HepG2 (cell line): ENCODE measurements around the gene GUCA1A. TPM values are rescaled to one million over a fixed set of nuclear protein-coding genes. Genes with fewer than 3 reads are reported as not detected.
A peak's percentile ranks its signal among the peaks of the same experiment; 100 is the strongest.

Source experiments
- ATAC-seq: fragments of 200-7000 bp; cut with Tn5 transposase; 3 replicates; pipeline ENCODE4 v1.9.1; 2020; ENCODE audit warnings: mild to moderate bottlenecking, moderate library complexity
- BruUV-seq: library from RNA; stranded (reverse); fragments of 400-500 nt; replicated peaks from 2 replicates; lab custom pipeline; 2021; lab: Mats Ljungman, UMichigan
- CTCF ChIA-PET: fragments of 300-600 bp; formaldehyde crosslinking; extraction: SDS; loops from one replicate; lab custom pipeline; 2021; ENCODE audit warnings: low total read pairs, inconsistent platforms, low intra/inter-chr PET ratio; lab: Yijun Ruan, JAX
- POLR2A ChIA-PET: fragments of 350-600 bp; sonication (Branson Sonifier 250); formaldehyde crosslinking; loops from one replicate; lab custom pipeline; 2020; ENCODE audit warnings: antibody characterized with exemption, inconsistent platforms; lab: Yijun Ruan, JAX
- DNase-seq: peaks from one replicate; pipeline ENCODE4 v3.0.0-alpha.2; 2015; ENCODE audit warnings: low spot score
- FAIRE-seq: peaks from 3 replicates; lab custom pipeline; 2011; peaks lifted over from hg19 to GRCh38; lab: Jason Lieb, UNC
- H2AFZ ChIP-seq: one replicate; pipeline ENCODE4 v1.6.1; 2011; ENCODE audit warnings: low read length, inconsistent platforms
- H3K27ac ChIP-seq: fragments of 300-600 bp; 3 replicates; pipeline ENCODE4 v1.8.0; 2011; ENCODE audit warnings: mixed run types, mild to moderate bottlenecking, mixed read lengths, low read length, inconsistent platforms; ENCODE audit not compliant: insufficient read depth; ENCODE audit errors: extremely low read length
- H3K27me3 ChIP-seq, 2 experiments: fragments of 200-600 bp in 1 of 2; 2 replicates in 1 of 2; 3 replicates in 1 of 2; pipeline versions ENCODE4 v1.6.0 to v1.8.0; 2011; ENCODE audit warnings: low read length in 2 of 2, mild to moderate bottlenecking in 2 of 2, moderate library complexity in 2 of 2, inconsistent platforms in 1 of 2; ENCODE audit not compliant: insufficient read depth in 2 of 2, control insufficient read depth in 1 of 2
- H3K36me3 ChIP-seq, 2 experiments: fragments of 200-600 bp in 1 of 2; replicated peaks in 1 of 2; 2 replicates in 1 of 2; 3 replicates in 1 of 2; pipeline versions ENCODE4 v1.5.1 to v1.8.0; 2011; ENCODE audit warnings: low read length in 2 of 2, inconsistent platforms in 1 of 2; ENCODE audit not compliant: insufficient read depth in 2 of 2, control insufficient read depth in 1 of 2
- H3K4me1 ChIP-seq: 2 replicates; pipeline ENCODE4 v1.5.1; 2012; ENCODE audit warnings: low read length, inconsistent platforms; ENCODE audit not compliant: insufficient read depth
- H3K4me2 ChIP-seq: 2 replicates; pipeline ENCODE4 v1.6.0; 2011; ENCODE audit warnings: low read depth, low read length, inconsistent platforms
- H3K4me3 ChIP-seq, 3 experiments: fragments of 200-600 bp in 1 of 3; sonication (generic), shearing (Covaris generic) in 1 of 3; replicated peaks in 1 of 3; 2 replicates each; pipeline ENCODE4 v1.5.1; 2011 to 2016; ENCODE audit warnings: low read length in 3 of 3, inconsistent platforms in 2 of 3, low read depth in 2 of 3, mild to moderate bottlenecking in 2 of 3, control low read depth in 1 of 3, mixed read lengths in 1 of 3; ENCODE audit not compliant: insufficient read depth in 1 of 3
- H3K79me2 ChIP-seq: one replicate; pipeline ENCODE4 v1.6.1; 2011; ENCODE audit warnings: low read length, inconsistent platforms; ENCODE audit not compliant: insufficient read depth
- H3K9ac ChIP-seq: 2 replicates; pipeline ENCODE4 v1.6.0; 2011; ENCODE audit warnings: mild to moderate bottlenecking, low read depth, low read length, inconsistent platforms; ENCODE audit not compliant: insufficient read depth
- H3K9me3 ChIP-seq: 2 replicates; pipeline ENCODE4 v1.5.1; 2012; ENCODE audit warnings: mild to moderate bottlenecking, low read length
- H4K20me1 ChIP-seq: 2 replicates; pipeline ENCODE4 v1.6.0; 2011; ENCODE audit warnings: inconsistent platforms, mild to moderate bottlenecking, low read length, moderate library complexity; ENCODE audit not compliant: insufficient read depth
- ELF3 ChIP-seq: IDR thresholded peaks from 2 replicates; pipeline ENCODE4 v1.6.1; 2016; ENCODE audit warnings: missing genetic modification reagents, missing compliant biosample characterization
- EP300 ChIP-seq, 3 experiments: sonication (generic) in 1 of 3; formaldehyde crosslinking in 1 of 3; IDR thresholded peaks; 2 replicates each; pipeline versions ENCODE4 v1.5.1 to v1.6.1; 2011 to 2020; ENCODE audit warnings: low read depth in 2 of 3, low read length in 2 of 3, borderline replicate concordance in 1 of 3, improper control_type of control experiment in 1 of 3, mild to moderate bottlenecking in 1 of 3, missing genetic modification reagents in 1 of 3, moderate library complexity in 1 of 3
- ETV5 ChIP-seq: IDR thresholded peaks from 2 replicates; pipeline ENCODE4 v1.6.1; 2018; ENCODE audit warnings: missing biosample characterization, missing genetic modification reagents, inconsistent platforms, borderline replicate concordance
- FOSL2 ChIP-seq: sonication (generic); formaldehyde crosslinking; IDR thresholded peaks from 2 replicates; pipeline ENCODE4 v1.4.0; 2020; ENCODE audit warnings: missing genetic modification reagents
- FOXA1 ChIP-seq, 2 experiments: fragments of 450-650 bp in 1 of 2; sonication (generic) in 1 of 2; formaldehyde crosslinking in 1 of 2; IDR thresholded peaks; 2 replicates each; pipeline versions ENCODE4 v1.4.0 to v1.6.1; 2016 to 2020; ENCODE audit warnings: missing genetic modification reagents in 1 of 2
- GATA4 ChIP-seq: sonication (generic); IDR thresholded peaks from 2 replicates; pipeline ENCODE4 v1.6.1; 2016; ENCODE audit warnings: antibody characterized with exemption, low read depth, borderline replicate concordance
- JUN ChIP-seq: sonication (generic); formaldehyde crosslinking; IDR thresholded peaks from 2 replicates; pipeline ENCODE4 v1.4.0; 2020; ENCODE audit warnings: mild to moderate bottlenecking, missing genetic modification reagents
- ZNF547 ChIP-seq: sonication (generic); formaldehyde crosslinking; IDR thresholded peaks from 2 replicates; pipeline ENCODE4 v1.5.1; 2020; ENCODE audit warnings: mild to moderate bottlenecking, missing genetic modification reagents
- ZNF670 ChIP-seq: sonication (generic); formaldehyde crosslinking; IDR thresholded peaks from 2 replicates; pipeline ENCODE4 v1.8.0; 2022; ENCODE audit warnings: mild to moderate bottlenecking, missing genetic modification reagents, borderline replicate concordance
- ZNF674 ChIP-seq: sonication (generic); formaldehyde crosslinking; IDR thresholded peaks from 2 replicates; pipeline ENCODE4 v1.5.0; 2020; ENCODE audit warnings: low read depth, mild to moderate bottlenecking, missing genetic modification reagents
- ZNF841 ChIP-seq: sonication (generic); formaldehyde crosslinking; IDR thresholded peaks from 2 replicates; pipeline ENCODE4 v1.8.1; 2023; ENCODE audit warnings: missing genetic modification reagents, borderline replicate concordance
- WGBS: methylation state at CpG from one replicate; pipeline ENCODE4 v1.1.6; 2017; ENCODE audit warnings: low lambda C conversion rate; 5-methylcytosine and 5-hydroxymethylcytosine counted together
- in situ Hi-C: cut with HindIII; loops from 2 replicates; pipeline ENCODE4 v1.10.0; 2017; ENCODE audit warnings: low pct_unique_long_range_greater_than_20kb; ENCODE audit not compliant: extremely low pct_ligation_motif_present
- intact Hi-C: fragments of 100-400 bp; cut with micrococcal nuclease; formaldehyde crosslinking; loops from one replicate; pipeline ENCODE4 v1.10.0; 2022; ENCODE audit not compliant: unreplicated experiment
- polyA plus RNA-seq, 8 experiments: library from polyadenylated mRNA; depleted of rRNA in 3 of 8; stranded (reverse) in 7 of 8; unstranded in 1 of 8; fragments of >200 nt; fragmentation: Illumina TruSeq in 4 of 8; extraction: Trizol in 4 of 8; gene quantifications; 2 replicates each; pipeline versions ENCODE4 v1.2.1 to v1.2.3, GENCODE V29; 2011 to 2016; ENCODE audit warnings: low read depth in 4 of 8, missing spikeins in 1 of 8, mixed read lengths in 1 of 8; ENCODE audit not compliant: insufficient read depth in 1 of 8
- total RNA-seq, 5 experiments: library from RNA; depleted of rRNA; stranded (reverse); fragments of >200 nt; fragmentation: Illumina TruSeq; extraction: Trizol; gene quantifications; 2 replicates each; pipeline ENCODE4 v1.2.3, GENCODE V29; 2016; ENCODE audit warnings: low read depth in 1 of 5
- TF ChIP-seq, protein P1 (sequence below): IDR thresholded peaks from 2 replicates; pipeline ENCODE4 v1.6.1; 2016; ENCODE audit warnings: low read depth
- TF ChIP-seq, protein P2 (sequence below): sonication (generic); formaldehyde crosslinking; IDR thresholded peaks from 2 replicates; pipeline ENCODE4 v1.4.0; 2020; ENCODE audit warnings: missing genetic modification reagents
- TF ChIP-seq, protein P3 (sequence below): sonication (generic); formaldehyde crosslinking; IDR thresholded peaks from 2 replicates; pipeline ENCODE4 v1.5.0; 2020; ENCODE audit warnings: mild to moderate bottlenecking, missing genetic modification reagents, borderline replicate concordance
- TF ChIP-seq, protein P4 (sequence below): sonication (generic); formaldehyde crosslinking; conservative IDR thresholded peaks from 2 replicates; pipeline ENCODE4 v1.4.0; 2020; ENCODE audit warnings: mild to moderate bottlenecking, missing genetic modification reagents, moderate library complexity

The GUCA1A gene
- total and polyA plus RNA-seq, 2 of the 13 experiments (the other 11 are each of a cell fraction or from before 2014, with no cell fraction given) = not detected

GRCh38 chr6:42200035-42200434 is 26.9 kb downstream of the GUCA1A start:
- CTCF ChIA-PET = no interaction called here
- ATAC-seq (no peak; the same call in 2 of the 3 replicates), FAIRE-seq (no peak)
- TF ChIP-seq ZNF841 (no peak), EP300 (IDR thresholded peaks at IDR 0.05; ENCODE audit: low read depth in 2 of 2, low read length in 2 of 2) (peak in 1 of 2 experiments; percentile 77; a peak in 1 of 4 replicates), EP300 (CRISPR knock-in tag; IDR thresholded peaks at IDR 0.05; ENCODE audit: borderline replicate concordance) (no peak; the same call in 1 of the 2 replicates), JUN (CRISPR knock-in tag) (peak; percentile 71), FOXA1 (IDR thresholded peaks at IDR 0.05) (no peak), FOXA1 (CRISPR knock-in tag; IDR thresholded peaks at IDR 0.05) (peak; percentile 78), ZNF547 (CRISPR knock-in tag) (no peak), ZNF674 (CRISPR knock-in tag) (no peak), FOSL2 (peak; percentile 84), GATA4 (peak; percentile 17; the same call in 1 of the 2 replicates), ELF3 (CRISPR knock-in tag) (peak; percentile 31; the same call in 1 of the 2 replicates), ZNF670 (CRISPR knock-in tag) (no peak), ETV5 (CRISPR knock-in tag) (peak; percentile 15; the same call in 1 of the 2 replicates)
- TF ChIP-seq, protein P1, sequence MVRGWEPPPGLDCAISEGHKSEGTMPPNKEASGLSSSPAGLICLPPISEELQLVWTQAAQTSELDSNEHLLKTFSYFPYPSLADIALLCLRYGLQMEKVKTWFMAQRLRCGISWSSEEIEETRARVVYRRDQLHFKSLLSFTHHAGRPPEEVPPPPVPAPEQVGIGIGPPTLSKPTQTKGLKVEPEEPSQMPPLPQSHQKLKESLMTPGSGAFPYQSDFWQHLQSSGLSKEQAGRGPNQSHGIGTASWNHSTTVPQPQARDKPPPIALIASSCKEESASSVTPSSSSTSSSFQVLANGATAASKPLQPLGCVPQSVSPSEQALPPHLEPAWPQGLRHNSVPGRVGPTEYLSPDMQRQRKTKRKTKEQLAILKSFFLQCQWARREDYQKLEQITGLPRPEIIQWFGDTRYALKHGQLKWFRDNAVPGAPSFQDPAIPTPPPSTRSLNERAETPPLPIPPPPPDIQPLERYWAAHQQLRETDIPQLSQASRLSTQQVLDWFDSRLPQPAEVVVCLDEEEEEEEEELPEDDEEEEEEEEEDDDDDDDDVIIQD = 0 out of 2 replicates have a peak, but pooled peaks have one; percentile 46
- TF ChIP-seq, protein P2, sequence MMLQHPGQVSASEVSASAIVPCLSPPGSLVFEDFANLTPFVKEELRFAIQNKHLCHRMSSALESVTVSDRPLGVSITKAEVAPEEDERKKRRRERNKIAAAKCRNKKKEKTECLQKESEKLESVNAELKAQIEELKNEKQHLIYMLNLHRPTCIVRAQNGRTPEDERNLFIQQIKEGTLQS (CRISPR knock-in tag) = peak; percentile 90; the same call in 1 of the 2 replicates
- TF ChIP-seq, protein P3, sequence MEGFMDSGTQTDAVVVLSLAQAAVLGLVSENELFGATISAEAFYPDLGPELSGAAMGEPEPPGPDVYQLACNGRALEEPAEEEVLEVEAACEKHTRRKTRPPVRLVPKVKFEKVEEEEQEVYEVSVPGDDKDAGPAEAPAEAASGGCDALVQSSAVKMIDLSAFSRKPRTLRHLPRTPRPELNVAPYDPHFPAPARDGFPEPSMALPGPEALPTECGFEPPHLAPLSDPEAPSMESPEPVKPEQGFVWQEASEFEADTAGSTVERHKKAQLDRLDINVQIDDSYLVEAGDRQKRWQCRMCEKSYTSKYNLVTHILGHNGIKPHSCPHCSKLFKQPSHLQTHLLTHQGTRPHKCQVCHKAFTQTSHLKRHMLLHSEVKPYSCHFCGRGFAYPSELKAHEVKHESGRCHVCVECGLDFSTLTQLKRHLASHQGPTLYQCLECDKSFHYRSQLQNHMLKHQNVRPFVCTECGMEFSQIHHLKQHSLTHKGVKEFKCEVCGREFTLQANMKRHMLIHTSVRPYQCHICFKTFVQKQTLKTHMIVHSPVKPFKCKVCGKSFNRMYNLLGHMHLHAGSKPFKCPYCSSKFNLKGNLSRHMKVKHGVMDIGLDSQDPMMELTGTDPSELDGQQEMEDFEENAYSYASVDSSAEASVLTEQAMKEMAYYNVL (CRISPR knock-in tag) = 0 out of 2 replicates have a peak, but pooled peaks have one; percentile 31
- TF ChIP-seq, protein P4, sequence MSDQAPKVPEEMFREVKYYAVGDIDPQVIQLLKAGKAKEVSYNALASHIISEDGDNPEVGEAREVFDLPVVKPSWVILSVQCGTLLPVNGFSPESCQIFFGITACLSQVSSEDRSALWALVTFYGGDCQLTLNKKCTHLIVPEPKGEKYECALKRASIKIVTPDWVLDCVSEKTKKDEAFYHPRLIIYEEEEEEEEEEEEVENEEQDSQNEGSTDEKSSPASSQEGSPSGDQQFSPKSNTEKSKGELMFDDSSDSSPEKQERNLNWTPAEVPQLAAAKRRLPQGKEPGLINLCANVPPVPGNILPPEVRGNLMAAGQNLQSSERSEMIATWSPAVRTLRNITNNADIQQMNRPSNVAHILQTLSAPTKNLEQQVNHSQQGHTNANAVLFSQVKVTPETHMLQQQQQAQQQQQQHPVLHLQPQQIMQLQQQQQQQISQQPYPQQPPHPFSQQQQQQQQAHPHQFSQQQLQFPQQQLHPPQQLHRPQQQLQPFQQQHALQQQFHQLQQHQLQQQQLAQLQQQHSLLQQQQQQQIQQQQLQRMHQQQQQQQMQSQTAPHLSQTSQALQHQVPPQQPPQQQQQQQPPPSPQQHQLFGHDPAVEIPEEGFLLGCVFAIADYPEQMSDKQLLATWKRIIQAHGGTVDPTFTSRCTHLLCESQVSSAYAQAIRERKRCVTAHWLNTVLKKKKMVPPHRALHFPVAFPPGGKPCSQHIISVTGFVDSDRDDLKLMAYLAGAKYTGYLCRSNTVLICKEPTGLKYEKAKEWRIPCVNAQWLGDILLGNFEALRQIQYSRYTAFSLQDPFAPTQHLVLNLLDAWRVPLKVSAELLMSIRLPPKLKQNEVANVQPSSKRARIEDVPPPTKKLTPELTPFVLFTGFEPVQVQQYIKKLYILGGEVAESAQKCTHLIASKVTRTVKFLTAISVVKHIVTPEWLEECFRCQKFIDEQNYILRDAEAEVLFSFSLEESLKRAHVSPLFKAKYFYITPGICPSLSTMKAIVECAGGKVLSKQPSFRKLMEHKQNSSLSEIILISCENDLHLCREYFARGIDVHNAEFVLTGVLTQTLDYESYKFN (CRISPR knock-in tag) = peak; percentile 43; the same call in 1 of the 2 replicates

More at GRCh38 chr6:42200035-42200434, 26.9 kb downstream of the GUCA1A start:
- H3K27ac ChIP-seq = peak overlapping the region; percentile 22
- peak; percentile 78 for DNase-seq
- in situ Hi-C loops (loop anchor here (25.0 kb wide), 1 partner anchor 413 kb away; the partner anchor contains the start of genes FRS3, PRICKLE4 and TOMM6), intact Hi-C loops (no loop called here)
- H3K9ac ChIP-seq = no peak overlapping the region
- H3K36me3 ChIP-seq = no peaks in the 10 kb centered on the region
- no peaks in the 10 kb centered on the region for H3K79me2 ChIP-seq
- no peaks in the 10 kb centered on the region for H3K27me3 ChIP-seq
- POLR2A ChIA-PET = interaction anchor here (0.6 to 1.4 kb wide), 6 partner anchors 14 to 178 kb away, joined by 3 to 5 read pairs (median 4); partner anchors contain the start of gene TAF8
- H3K9me3 ChIP-seq = no peaks in the 10 kb centered on the region
- WGBS = 81% methylated on average over 1 of the region's 1 CpG
- no peaks in the 10 kb centered on the region for H4K20me1 ChIP-seq
- H3K4me3 ChIP-seq = no peak overlapping the region
- no peak overlapping the region for H2AFZ ChIP-seq
- H3K4me2 ChIP-seq = no peak overlapping the region
- peaks cover 79% of the 10 kb centered on the region for H3K4me1 ChIP-seq
- no TSS peak for BruUV-seq
